HCT116 (cell line): ENCODE results near the gene DCHS2. TPM values are rescaled to one million over a fixed set of nuclear protein-coding genes. Genes with fewer than 3 reads are reported as not detected.

Experiments
- ATAC-seq: fragments of 200-7000 bp; cut with Tn5 transposase; 2 replicates; pipeline ENCODE4 v1.9.1; 2020; ENCODE audit warnings: mild to moderate bottlenecking, moderate library complexity
- BruUV-seq: library from RNA; stranded (reverse); fragments of 400-500 nt; replicated peaks from 2 replicates; lab custom pipeline; 2021; lab: Mats Ljungman, UMichigan
- CTCF ChIA-PET: fragments of 300-600 bp; sonication (Branson Sonifier 250); formaldehyde crosslinking; loops from one replicate; lab custom pipeline; 2021; ENCODE audit warnings: antibody characterized with exemption; lab: Charles Lee
- POLR2A ChIA-PET: fragments of 300-600, 350-600 bp; sonication (Branson Sonifier 250); formaldehyde crosslinking; loops from one replicate; lab custom pipeline; 2021; ENCODE audit warnings: antibody characterized with exemption; lab: Charles Lee
- RAD21 ChIA-PET, 2 experiments: fragments of 300-600 bp; sonication (Branson Sonifier 250); formaldehyde crosslinking; loops; one replicate each; lab custom pipeline; 2023; ENCODE audit warnings: low total read pairs in 2 of 2; ENCODE audit not compliant: uncharacterized antibody in 2 of 2, unreplicated experiment in 2 of 2, low non-redundant PET in 1 of 2; lab: Charles Lee
- DNase-seq: peaks from one replicate; pipeline ENCODE4 v3.0.0-alpha.2; 2010; ENCODE audit warnings: low read depth, low spot score
- H2AFZ ChIP-seq: fragments of 200-600 bp; shearing (Covaris generic), sonication (generic); 2 replicates; pipeline ENCODE4 v1.6.1; 2017; ENCODE audit warnings: low read depth, mixed run types, mixed read lengths, antibody characterized with exemption, low read length; ENCODE audit not compliant: poor library complexity, severe bottlenecking
- H3K27ac ChIP-seq: 2 replicates; pipeline ENCODE4 v1.5.1; 2012; ENCODE audit warnings: low read depth, low read length
- H3K27me3 ChIP-seq: fragments of 200-600 bp; sonication (generic); 2 replicates; pipeline ENCODE4 v1.6.1; 2016; ENCODE audit warnings: mixed run types, low read length, mixed read lengths; ENCODE audit not compliant: insufficient read depth
- H3K36me3 ChIP-seq, 2 experiments: fragments of 200-500 bp in 1 of 2; fragments of 200-600 bp in 1 of 2; sonication (Bioruptor generic) in 1 of 2; sonication (generic) in 1 of 2; 2 replicates each; pipeline versions ENCODE4 v1.5.1 to v1.6.1; 2014 to 2016; ENCODE audit warnings: low read length in 2 of 2, inconsistent platforms in 1 of 2, mixed read lengths in 1 of 2, mixed run types in 1 of 2; ENCODE audit not compliant: insufficient read depth in 2 of 2, control insufficient read depth in 1 of 2
- H3K4me1 ChIP-seq, 2 experiments: fragments of 200-600 bp in 1 of 2; sonication (generic) in 1 of 2; 2 replicates each; pipeline versions ENCODE4 v1.5.1 to v1.6.1; 2012 to 2017; ENCODE audit warnings: low read length in 2 of 2, inconsistent platforms in 1 of 2, mild to moderate bottlenecking in 1 of 2, mixed read lengths in 1 of 2, mixed run types in 1 of 2, moderate library complexity in 1 of 2; ENCODE audit not compliant: insufficient read depth in 2 of 2, control insufficient read depth in 1 of 2
- H3K4me2 ChIP-seq: fragments of 200-600 bp; sonication (generic); 2 replicates; pipeline ENCODE4 v1.6.1; 2017; ENCODE audit warnings: mixed run types, low read length, mixed read lengths
- H3K4me3 ChIP-seq, 2 experiments: fragments of 200-600 bp in 1 of 2; sonication (generic) in 1 of 2; replicated peaks in 1 of 2; 2 replicates each; pipeline ENCODE4 v1.5.1; 2011 to 2016; ENCODE audit warnings: low read length in 2 of 2, control low read depth in 1 of 2, low read depth in 1 of 2, mild to moderate bottlenecking in 1 of 2, mixed read lengths in 1 of 2, mixed run types in 1 of 2
- H3K79me2 ChIP-seq: fragments of 200-600 bp; sonication (generic); 2 replicates; pipeline ENCODE4 v1.6.1; 2017; ENCODE audit warnings: mild to moderate bottlenecking, mixed run types, low read length, moderate library complexity, mixed read lengths; ENCODE audit not compliant: insufficient read depth
- H3K9ac ChIP-seq: fragments of 200-600 bp; sonication (generic); 2 replicates; pipeline ENCODE4 v1.6.1; 2016; ENCODE audit warnings: low read length, mixed read lengths
- H3K9me2 ChIP-seq: fragments of 200-600 bp; sonication (generic), shearing (Covaris generic); 2 replicates; pipeline ENCODE4 v1.6.1; 2017; ENCODE audit warnings: mixed run types, mild to moderate bottlenecking, moderate library complexity; ENCODE audit not compliant: insufficient read depth
- H3K9me3 ChIP-seq, 2 experiments: fragments of 200-500 bp in 1 of 2; fragments of 200-600 bp in 1 of 2; sonication (Bioruptor generic) in 1 of 2; sonication (generic) in 1 of 2; 2 replicates each; pipeline ENCODE4 v1.6.1; 2014 to 2017; ENCODE audit warnings: low read length in 2 of 2, mixed read lengths in 2 of 2, inconsistent platforms in 1 of 2, low read depth in 1 of 2, mild to moderate bottlenecking in 1 of 2, mixed run types in 1 of 2, moderate library complexity in 1 of 2; ENCODE audit not compliant: control insufficient read depth in 1 of 2, insufficient read depth in 1 of 2
- H4K20me1 ChIP-seq: fragments of 200-600 bp; sonication (generic), shearing (Covaris generic); 2 replicates; pipeline ENCODE4 v1.6.1; 2017; ENCODE audit warnings: mixed run types, mild to moderate bottlenecking, moderate library complexity; ENCODE audit not compliant: insufficient read depth
- CTCF ChIP-seq, 3 experiments: fragments of 200-600 bp in 1 of 3; sonication (generic) in 1 of 3; IDR thresholded peaks in 2 of 3; conservative IDR thresholded peaks in 1 of 3; 2 replicates each; pipeline ENCODE4 v1.5.1; 2012 to 2017; ENCODE audit warnings: low read depth in 2 of 3, low read length in 2 of 3, antibody characterized with exemption in 1 of 3, borderline replicate concordance in 1 of 3, control low read depth in 1 of 3, mild to moderate bottlenecking in 1 of 3, mixed read lengths in 1 of 3, mixed run types in 1 of 3, moderate library complexity in 1 of 3; ENCODE audit not compliant: insufficient read depth in 1 of 3
- JUND ChIP-seq: IDR thresholded peaks from 2 replicates; pipeline ENCODE4 v1.6.1; 2012
- POLR2AphosphoS5 ChIP-seq: IDR thresholded peaks from 2 replicates; pipeline ENCODE4 v1.6.1; 2011; ENCODE audit warnings: mild to moderate bottlenecking, low read depth, low read length, moderate library complexity
- ZFX ChIP-seq: fragments of 450-650 bp; IDR thresholded peaks from 2 replicates; pipeline ENCODE4 v1.6.1; 2017
- intact Hi-C: fragments of 100-400 bp; cut with micrococcal nuclease; formaldehyde crosslinking; loops from 2 replicates; pipeline ENCODE4 v1.10.0; 2022
- total RNA-seq: library from RNA; stranded (reverse); gene quantifications from one replicate; pipeline ENCODE4 v1.2.1, GENCODE V29; 2021; ENCODE audit not compliant: unreplicated experiment
- TF ChIP-seq, protein P1 (sequence below): IDR thresholded peaks from 2 replicates; pipeline ENCODE4 v1.6.1; 2012; ENCODE audit warnings: low read depth

DCHS2 gene
- total RNA-seq, 1 experiment from 2014 or later = 0.05 TPM

- Histone ChIP-seq H3K4me1 (no peaks in the 10 kb centered on the region), H3K9me3 (no peaks in the 10 kb centered on the region), H2AFZ (no peak overlapping the region), H3K9ac (no peak overlapping the region), H3K9me2 (no peaks in the 10 kb centered on the region), H3K27me3 (no peaks in the 10 kb centered on the region), H3K36me3 (no peaks in the 10 kb centered on the region), H3K79me2 (no peaks in the 10 kb centered on the region), H3K27ac (no peak overlapping the region), H3K4me3 (no peak overlapping the region), H3K4me2 (no peak overlapping the region), H4K20me1 (no peaks in the 10 kb centered on the region)
- TF ChIP-seq ZFX (no peak), CTCF (IDR thresholded peaks at IDR 0.05 in 2 of 3, conservative IDR thresholded peaks at IDR 0.05 in 1 of 3; ENCODE audit: borderline replicate concordance in 1 of 3, insufficient read depth in 1 of 3, low read depth in 2 of 3, low read length in 2 of 3) (no peak), JUND (no peak), POLR2AphosphoS5 (no peak)
- TF ChIP-seq, protein P1, sequence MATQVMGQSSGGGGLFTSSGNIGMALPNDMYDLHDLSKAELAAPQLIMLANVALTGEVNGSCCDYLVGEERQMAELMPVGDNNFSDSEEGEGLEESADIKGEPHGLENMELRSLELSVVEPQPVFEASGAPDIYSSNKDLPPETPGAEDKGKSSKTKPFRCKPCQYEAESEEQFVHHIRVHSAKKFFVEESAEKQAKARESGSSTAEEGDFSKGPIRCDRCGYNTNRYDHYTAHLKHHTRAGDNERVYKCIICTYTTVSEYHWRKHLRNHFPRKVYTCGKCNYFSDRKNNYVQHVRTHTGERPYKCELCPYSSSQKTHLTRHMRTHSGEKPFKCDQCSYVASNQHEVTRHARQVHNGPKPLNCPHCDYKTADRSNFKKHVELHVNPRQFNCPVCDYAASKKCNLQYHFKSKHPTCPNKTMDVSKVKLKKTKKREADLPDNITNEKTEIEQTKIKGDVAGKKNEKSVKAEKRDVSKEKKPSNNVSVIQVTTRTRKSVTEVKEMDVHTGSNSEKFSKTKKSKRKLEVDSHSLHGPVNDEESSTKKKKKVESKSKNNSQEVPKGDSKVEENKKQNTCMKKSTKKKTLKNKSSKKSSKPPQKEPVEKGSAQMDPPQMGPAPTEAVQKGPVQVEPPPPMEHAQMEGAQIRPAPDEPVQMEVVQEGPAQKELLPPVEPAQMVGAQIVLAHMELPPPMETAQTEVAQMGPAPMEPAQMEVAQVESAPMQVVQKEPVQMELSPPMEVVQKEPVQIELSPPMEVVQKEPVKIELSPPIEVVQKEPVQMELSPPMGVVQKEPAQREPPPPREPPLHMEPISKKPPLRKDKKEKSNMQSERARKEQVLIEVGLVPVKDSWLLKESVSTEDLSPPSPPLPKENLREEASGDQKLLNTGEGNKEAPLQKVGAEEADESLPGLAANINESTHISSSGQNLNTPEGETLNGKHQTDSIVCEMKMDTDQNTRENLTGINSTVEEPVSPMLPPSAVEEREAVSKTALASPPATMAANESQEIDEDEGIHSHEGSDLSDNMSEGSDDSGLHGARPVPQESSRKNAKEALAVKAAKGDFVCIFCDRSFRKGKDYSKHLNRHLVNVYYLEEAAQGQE = no peak
- ChIA-PET POLR2A (no interaction called here), RAD21 (no interaction called here), CTCF (no interaction called here)
- DNase-seq = no peak
- ATAC-seq = no peak
- BruUV-seq = no TSS peak
- intact Hi-C loops = no loop called here
Measured at GRCh38 chr4:154473497-154473896, 18.1 kb downstream of the DCHS2 start.
